Spinal cord (tissue), 10 donors: ENCODE data around the gene FLAD1. TPM values are rescaled to one million over a fixed set of nuclear protein-coding genes. Genes with fewer than 3 reads are reported as not detected.

Experiments used
- DNase-seq, 6 donors: peaks; one replicate each; pipeline versions ENCODE4 v3.0.0 to v3.0.0-alpha.2; 2013 to 2015; ENCODE audit warnings: low spot score in 6 of 6, low read depth in 4 of 6
- H3K27ac ChIP-seq: one replicate; pipeline ENCODE4 v1.5.1; 2013; ENCODE audit warnings: low read depth, low read length, control low read depth
- H3K27me3 ChIP-seq: one replicate; pipeline ENCODE4 v1.6.1; 2013; ENCODE audit warnings: low read length; ENCODE audit not compliant: control insufficient read depth, insufficient read depth
- H3K36me3 ChIP-seq: one replicate; pipeline ENCODE4 v1.6.1; 2013; ENCODE audit warnings: low read length; ENCODE audit not compliant: control insufficient read depth, insufficient read depth
- H3K4me1 ChIP-seq: one replicate; pipeline ENCODE4 v1.6.1; 2013; ENCODE audit warnings: low read length; ENCODE audit not compliant: control insufficient read depth, insufficient read depth
- H3K4me3 ChIP-seq: one replicate; pipeline ENCODE4 v1.5.1; 2013; ENCODE audit warnings: low read depth, low read length, control low read depth
- H3K9me3 ChIP-seq: one replicate; pipeline ENCODE4 v1.6.1; 2013; ENCODE audit warnings: low read length; ENCODE audit not compliant: control insufficient read depth, insufficient read depth
- WGBS: methylation state at CpG from one replicate; pipeline ENCODE4 v1.1.5; 2013; ENCODE audit warnings: missing lambda C conversion rate; ENCODE audit not compliant: insufficient coverage; 5-methylcytosine and 5-hydroxymethylcytosine counted together
- polyA plus RNA-seq, 2 donors: library from polyadenylated mRNA; unstranded; fragments of 120-200 nt; gene quantifications; one replicate each; pipeline ENCODE4 v1.2.1, GENCODE V29; 2013; ENCODE audit not compliant: insufficient read length in 2 of 2
- total RNA-seq, 2 donors: library from RNA; depleted of rRNA in 1 of 2; stranded (reverse); fragments of 120-200 nt in 1 of 2; fragments of >200 nt in 1 of 2; gene quantifications; one replicate each; pipeline versions ENCODE4 v1.2.3 to v1.2.4, GENCODE V29; 2013 to 2014
- donor health status: healthy.

The FLAD1 gene
- total and polyA plus RNA-seq, 4 donors: 14.6 to 36.9 (median 32.7) TPM

DNA sequence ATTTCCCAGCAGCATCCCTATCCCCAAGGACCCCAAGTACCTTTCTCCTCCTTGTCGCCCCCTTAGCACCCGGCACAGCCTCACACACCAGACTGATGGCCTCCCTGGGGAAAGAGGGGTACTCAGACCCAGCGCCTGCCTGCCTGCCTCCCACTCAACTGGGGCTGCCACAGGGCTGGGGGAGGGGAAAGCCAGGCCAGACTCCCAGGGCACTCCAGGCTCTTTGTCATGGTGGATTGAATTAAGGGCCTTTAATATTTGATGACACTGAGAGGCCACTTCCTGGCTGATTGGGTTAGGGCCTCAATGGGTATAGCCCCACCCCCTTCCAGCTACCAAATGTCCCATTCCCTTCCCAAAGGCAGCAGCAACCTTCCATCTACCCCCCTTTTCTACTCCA is 14.4 kb upstream of the FLAD1 start:
- no peak overlapping the region for H3K4me3 ChIP-seq
- no peak overlapping the region for H3K27ac ChIP-seq
- no peaks in the 10 kb centered on the region for H3K9me3 ChIP-seq
- peaks cover 52% of the 10 kb centered on the region for H3K4me1 ChIP-seq
- DNase-seq: no peak
- peaks cover 39% of the 10 kb centered on the region for H3K36me3 ChIP-seq
- WGBS: no CpG with 5 or more reads among the region's 3 CpGs
- H3K27me3 ChIP-seq: no peaks in the 10 kb centered on the region

DNA sequence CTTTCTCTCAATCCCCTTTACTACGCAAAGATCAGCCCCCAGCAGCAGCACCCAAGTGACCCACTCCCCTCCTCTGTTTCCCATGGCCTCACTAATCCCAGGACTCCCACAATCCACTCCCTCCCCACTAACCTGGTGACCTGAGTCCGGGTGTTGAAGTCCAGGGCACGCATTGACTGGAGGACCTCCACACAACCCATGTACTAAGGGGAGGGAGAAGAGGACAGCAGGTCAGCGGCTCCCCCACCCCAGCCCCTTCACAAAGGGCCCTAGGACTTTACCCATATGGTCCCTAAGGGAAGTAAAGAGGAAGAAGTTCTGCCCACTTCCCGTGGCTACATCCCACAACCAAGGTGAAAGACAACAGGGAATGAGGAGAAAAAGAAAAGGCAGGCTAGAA is 13.9 kb upstream of the FLAD1 start:
- H3K4me1 ChIP-seq: peaks cover 52% of the 10 kb centered on the region
- peaks cover 37% of the 10 kb centered on the region for H3K36me3 ChIP-seq
- no peak for DNase-seq
- H3K27ac ChIP-seq: peak overlapping the region; percentile 91
- no peaks in the 10 kb centered on the region for H3K27me3 ChIP-seq
- H3K9me3 ChIP-seq: no peaks in the 10 kb centered on the region
- 43% methylated on average over 1 of the region's 5 CpGs for WGBS
- H3K4me3 ChIP-seq: peak overlapping the region; percentile 38

DNA sequence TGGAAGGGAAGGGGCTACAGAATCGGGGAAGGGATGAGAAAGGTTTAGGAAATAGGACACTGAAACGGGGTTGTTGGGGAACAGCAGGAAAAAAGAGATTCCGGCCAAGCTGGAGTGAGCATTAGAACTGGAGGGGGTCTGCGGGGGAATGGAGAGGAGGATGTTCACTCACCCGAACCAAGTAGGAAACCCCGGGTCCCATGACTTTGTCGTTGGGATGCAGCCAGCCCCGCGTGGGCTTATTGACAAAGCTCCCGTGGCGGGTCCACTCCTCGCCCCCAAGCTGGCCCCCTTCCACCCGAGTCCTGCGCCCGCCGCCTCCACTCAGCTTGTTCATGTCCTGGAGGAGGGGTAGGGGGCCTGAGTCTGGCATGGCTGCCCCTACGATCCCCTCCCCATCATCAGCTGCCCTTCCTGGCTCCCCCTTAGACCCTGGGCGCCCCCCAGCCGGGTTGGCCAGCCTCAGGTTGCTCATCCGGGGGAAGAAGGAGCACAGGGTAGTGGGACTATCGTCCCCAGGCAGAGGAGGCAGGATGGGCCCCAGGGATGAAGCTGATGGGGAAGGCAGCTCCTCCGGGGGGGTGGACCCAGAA is 13.2 kb upstream of the FLAD1 start:
- Histone ChIP-seq H3K36me3 (peaks cover 33% of the 10 kb centered on the region), H3K4me1 (peaks cover 52% of the 10 kb centered on the region), H3K4me3 (peak overlapping the region; percentile 38), H3K27me3 (no peaks in the 10 kb centered on the region), H3K9me3 (no peaks in the 10 kb centered on the region), H3K27ac (peak overlapping the region; percentile 91)
- 10% methylated on average over 12 of the region's 22 CpGs for WGBS
- peak in 1 of 6 donors; percentile 34 for DNase-seq

DNA sequence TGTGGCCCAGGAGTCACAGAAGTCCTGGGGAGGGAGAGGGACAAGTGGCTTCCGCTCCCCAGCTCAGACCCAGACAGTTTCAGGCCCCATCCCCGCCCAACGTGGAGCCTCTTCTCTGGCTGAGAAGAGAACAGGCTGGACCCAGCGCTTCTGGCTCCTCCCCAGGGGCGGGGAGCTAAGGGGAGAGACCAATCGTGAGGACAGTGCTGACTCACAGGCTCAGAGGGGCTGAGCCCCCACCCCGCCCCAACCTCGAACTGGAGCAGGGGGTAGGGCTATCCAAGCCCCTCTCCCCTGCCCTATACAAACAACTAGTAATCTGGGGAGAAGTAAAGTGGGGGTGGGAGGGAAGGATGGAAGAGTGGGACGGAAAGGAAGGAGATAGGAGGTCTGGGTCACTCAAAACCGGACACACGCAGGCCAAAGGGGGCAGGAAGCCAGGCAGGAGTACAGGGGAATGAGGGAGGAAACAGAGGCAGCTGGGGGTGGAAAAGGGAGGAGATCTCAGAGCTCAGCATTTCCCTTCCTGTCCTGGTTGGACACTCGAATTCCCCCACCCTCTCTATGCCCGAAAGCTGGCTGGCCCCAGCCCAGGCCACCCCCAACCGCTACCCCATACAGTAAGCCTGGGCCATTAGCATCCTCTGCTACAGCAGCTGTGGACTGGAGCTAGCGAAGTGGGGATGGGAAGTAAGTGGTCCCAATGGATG is 12.4 kb upstream of the FLAD1 start, which contains the start of gene SHC1:
Gene SHC1 (minus strand): TSS at position 117 of the 710 bp plus-strand sequence. CDS start 221 bp downstream, outside the sequence.
- peak within 1 kb of the TSS; percentile 91 for H3K27ac ChIP-seq

DNA sequence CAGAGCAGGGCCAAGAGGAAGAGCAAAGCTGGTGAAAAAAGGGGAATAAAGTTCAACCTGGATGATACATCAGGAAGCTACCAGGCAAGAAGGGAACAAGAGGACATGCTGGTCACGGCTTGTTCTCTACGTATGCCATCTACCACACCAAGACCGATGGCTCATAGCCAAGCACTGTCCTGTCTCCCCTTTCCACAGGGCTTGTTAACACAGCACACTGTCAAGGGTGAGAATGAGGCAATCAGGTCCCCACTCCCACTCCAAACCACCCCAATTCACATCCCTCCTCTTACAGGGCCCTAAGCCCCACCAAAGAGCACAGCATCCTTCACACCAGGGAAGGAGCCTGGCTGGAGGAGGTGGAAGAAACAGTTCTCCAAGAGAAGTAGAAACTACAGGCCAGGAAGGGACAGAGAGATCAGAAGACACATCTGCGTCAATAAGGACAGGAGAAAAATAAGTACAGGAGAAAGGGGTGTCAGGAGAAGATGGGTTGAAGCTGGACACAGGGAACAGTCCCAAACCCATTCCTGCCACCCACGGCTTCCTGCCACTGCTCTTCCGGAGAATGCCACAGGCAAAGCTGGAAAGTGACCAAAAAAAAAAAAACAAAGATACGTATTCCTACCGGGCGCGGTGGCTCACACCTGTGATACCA is 11.7 kb upstream of the FLAD1 start:
- Histone ChIP-seq H3K27ac (peak overlapping the region; percentile 91), H3K27me3 (no peaks in the 10 kb centered on the region), H3K4me1 (peaks cover 57% of the 10 kb centered on the region), H3K36me3 (peaks cover 20% of the 10 kb centered on the region), H3K9me3 (no peaks in the 10 kb centered on the region), H3K4me3 (peak overlapping the region; percentile 38)
- 66% methylated on average over 9 of the region's 10 CpGs for WGBS
- DNase-seq: no peak

More for the DNA sequence above, 12.4 kb upstream of the FLAD1 start, which contains the start of gene SHC1:
- peaks cover 57% of the 10 kb centered on the region for H3K4me1 ChIP-seq
- peak in 3 of 6 donors; percentile 78 to 95 (median 90) for DNase-seq
- H3K27me3 ChIP-seq: no peaks in the 10 kb centered on the region
- H3K9me3 ChIP-seq: no peaks in the 10 kb centered on the region
- peaks cover 26% of the 10 kb centered on the region for H3K36me3 ChIP-seq
- peak within 1 kb of the TSS; percentile 38 for H3K4me3 ChIP-seq
- 4% methylated on average over 9 of the region's 15 CpGs for WGBS

DNA sequence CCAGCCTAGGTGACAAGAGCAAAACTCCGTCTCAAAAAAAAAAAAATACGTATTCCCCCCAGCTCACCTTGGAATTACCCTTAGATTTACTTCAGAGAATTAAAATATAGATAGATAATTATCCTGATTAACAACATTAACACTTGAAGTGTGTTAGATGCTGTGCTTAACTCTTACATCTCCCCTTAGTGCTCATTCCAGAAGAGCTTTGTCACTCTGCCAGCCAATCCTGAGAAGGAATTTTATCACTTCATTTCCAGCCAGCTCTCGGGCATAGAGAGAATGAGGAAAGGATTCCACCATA is 11.0 kb upstream of the FLAD1 start:
- peaks cover 14% of the 10 kb centered on the region for H3K36me3 ChIP-seq
- H3K27ac ChIP-seq: peak overlapping the region; percentile 98
- H3K27me3 ChIP-seq: no peaks in the 10 kb centered on the region
- H3K9me3 ChIP-seq: no peaks in the 10 kb centered on the region
- peaks cover 57% of the 10 kb centered on the region for H3K4me1 ChIP-seq
- no peak overlapping the region for H3K4me3 ChIP-seq
- no CpG with 5 or more reads among the region's 3 CpGs for WGBS
- DNase-seq: no peak

DNA sequence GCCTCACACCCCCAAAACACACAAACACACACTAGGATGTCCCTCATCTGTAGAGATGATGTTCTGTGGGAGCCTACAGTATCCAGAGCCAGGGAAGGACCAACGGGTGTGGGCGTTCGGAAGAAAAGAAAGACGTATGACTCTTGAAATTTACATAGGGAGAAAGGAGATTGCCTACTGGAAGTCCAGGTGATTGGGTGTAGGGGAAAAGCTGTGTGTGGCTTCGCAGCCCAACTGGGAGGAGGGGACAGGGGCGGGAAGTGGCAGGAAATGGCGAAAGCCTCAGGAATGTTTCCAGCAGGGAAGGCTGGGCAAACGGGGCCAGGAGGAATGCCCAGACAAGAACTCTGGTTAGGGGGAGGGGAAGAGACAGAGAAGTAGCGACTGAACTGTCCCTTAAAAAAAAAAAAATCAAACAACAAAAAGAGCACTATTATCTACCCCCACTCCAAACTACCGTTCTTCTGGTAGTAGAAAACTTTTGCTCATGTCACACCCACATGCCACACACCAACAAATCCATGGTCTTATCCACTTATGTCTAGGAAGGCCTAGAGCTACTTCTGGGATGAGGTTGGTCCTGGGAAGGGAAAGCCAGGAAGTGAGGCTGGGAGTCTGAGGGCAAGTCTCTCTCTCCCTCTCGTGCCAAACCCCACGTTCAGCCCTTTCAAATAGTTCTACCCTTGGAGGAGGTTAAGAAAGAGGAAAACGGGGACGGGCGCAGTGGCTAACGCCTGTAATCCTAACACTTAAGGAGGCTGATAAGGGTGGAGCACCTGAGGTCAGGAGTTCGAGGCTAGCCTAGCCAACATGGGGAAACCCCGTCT is 10.4 kb upstream of the FLAD1 start:
- Histone ChIP-seq H3K4me3 (no peak overlapping the region), H3K4me1 (peaks cover 54% of the 10 kb centered on the region), H3K27me3 (no peaks in the 10 kb centered on the region), H3K9me3 (no peaks in the 10 kb centered on the region), H3K36me3 (peaks cover 10% of the 10 kb centered on the region), H3K27ac (peak overlapping the region; percentile 98)
- 27% methylated on average over 7 of the region's 18 CpGs for WGBS
- DNase-seq: peak in 1 of 6 donors; percentile 55

DNA sequence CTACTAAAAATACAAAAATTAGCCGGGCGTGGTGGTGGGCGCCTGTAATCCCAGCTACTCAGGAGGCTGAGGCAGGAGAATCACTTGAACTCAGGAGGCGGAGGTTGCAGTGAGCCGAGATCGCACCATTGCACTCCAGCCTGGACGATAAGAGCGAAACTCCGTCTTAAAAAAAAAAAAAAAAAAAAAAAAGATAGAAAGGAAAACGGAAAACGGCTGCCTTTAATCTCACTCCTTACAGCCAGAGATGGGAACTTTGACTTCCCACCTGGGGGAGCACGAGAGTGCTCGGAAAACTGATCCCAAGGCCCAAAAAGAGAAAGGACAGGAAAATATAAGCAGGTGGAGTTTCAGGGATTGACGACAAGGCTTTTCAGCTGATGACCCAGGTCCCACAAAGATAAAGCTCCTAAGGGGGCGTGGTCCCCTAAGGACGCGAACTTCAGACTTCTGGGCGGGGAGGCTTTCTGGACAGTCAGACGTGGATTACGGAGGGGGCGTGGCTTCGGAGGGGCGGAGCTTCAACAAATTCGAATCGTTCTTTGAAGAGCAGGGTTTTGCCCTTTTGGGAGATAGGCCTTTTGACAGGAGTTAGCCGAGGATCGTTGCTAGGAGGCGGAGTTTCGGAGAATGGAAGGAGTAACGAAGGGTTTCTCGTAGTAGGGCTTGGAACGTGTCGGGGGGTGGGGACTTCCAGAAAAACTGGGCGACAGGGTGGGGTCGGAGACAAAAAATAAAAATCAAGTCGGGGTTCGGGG is 9.6 kb upstream of the FLAD1 start:
- Histone ChIP-seq H3K9me3 (no peaks in the 10 kb centered on the region), H3K27me3 (no peaks in the 10 kb centered on the region), H3K4me1 (peaks cover 51% of the 10 kb centered on the region), H3K27ac (peak overlapping the region; percentile 98), H3K4me3 (peak overlapping the region; percentile 76), H3K36me3 (peaks cover 3% of the 10 kb centered on the region)
- WGBS: under 1% methylated on average over 26 of the region's 37 CpGs
- peak in 4 of 6 donors; percentile 72 to 95 (median 86) for DNase-seq
